DND-41 (cell line): ENCODE results near the gene NDUFS6.

Source experiments
- ATAC-seq: fragments of 200-7000 bp; cut with Tn5 transposase; 3 replicates; pipeline ENCODE4 v1.9.1; 2021; ENCODE audit warnings: low read depth; ENCODE audit not compliant: insufficient read depth
- DNase-seq: peaks from one replicate; pipeline ENCODE4 v3.0.0-alpha.2; 2020
- H2AFZ ChIP-seq: 2 replicates; pipeline ENCODE4 v1.6.0; 2012; ENCODE audit warnings: low read depth, low read length
- H3K27ac ChIP-seq: 2 replicates; pipeline ENCODE4 v1.5.1; 2012; ENCODE audit warnings: low read length, inconsistent platforms
- H3K27me3 ChIP-seq: fragments of 200-600 bp; sonication (generic); 2 replicates; pipeline ENCODE4 v1.6.0; 2012; ENCODE audit warnings: low read length, mild to moderate bottlenecking, inconsistent platforms; ENCODE audit not compliant: insufficient read depth, poor library complexity
- H3K36me3 ChIP-seq: 2 replicates; pipeline ENCODE4 v1.5.1; 2012; ENCODE audit warnings: low read length, inconsistent platforms; ENCODE audit not compliant: insufficient read depth
- H3K4me1 ChIP-seq: 2 replicates; pipeline ENCODE4 v1.5.1; 2012; ENCODE audit warnings: mild to moderate bottlenecking, low read length; ENCODE audit not compliant: insufficient read depth
- H3K4me2 ChIP-seq: 2 replicates; pipeline ENCODE4 v1.6.0; 2012; ENCODE audit warnings: mild to moderate bottlenecking, moderate library complexity, low read length, inconsistent platforms; ENCODE audit not compliant: insufficient read depth
- H3K4me3 ChIP-seq, 2 experiments: fragments of 200-600 bp in 1 of 2; shearing (Covaris generic) in 1 of 2; 2 replicates each; pipeline ENCODE4 v1.5.1; 2012 to 2016; ENCODE audit warnings: inconsistent platforms in 2 of 2, low read length in 2 of 2, mild to moderate bottlenecking in 2 of 2, low read depth in 1 of 2, moderate library complexity in 1 of 2
- H3K79me2 ChIP-seq: 2 replicates; pipeline ENCODE4 v1.6.0; 2012; ENCODE audit warnings: low read length, inconsistent platforms; ENCODE audit not compliant: insufficient read depth
- H3K9ac ChIP-seq: 2 replicates; pipeline ENCODE4 v1.6.0; 2012; ENCODE audit warnings: low read depth, mild to moderate bottlenecking, inconsistent platforms, low read length, moderate library complexity
- H3K9me3 ChIP-seq: 2 replicates; pipeline ENCODE4 v1.5.1; 2012; ENCODE audit warnings: low read length, moderate library complexity, mild to moderate bottlenecking, inconsistent platforms; ENCODE audit not compliant: insufficient read depth, severe bottlenecking
- H4K20me1 ChIP-seq: 2 replicates; pipeline ENCODE4 v1.6.0; 2012; ENCODE audit warnings: low read length; ENCODE audit not compliant: insufficient read depth
- EZH2 ChIP-seq: IDR thresholded peaks from 3 replicates; pipeline ENCODE4 v1.6.1; 2012; ENCODE audit warnings: borderline replicate concordance, low read depth, mild to moderate bottlenecking, moderate library complexity, low read length, inconsistent platforms; ENCODE audit not compliant: severe bottlenecking
- TF ChIP-seq, protein P1 (sequence below): IDR thresholded peaks from 2 replicates; pipeline ENCODE4 v1.5.1; 2012; ENCODE audit warnings: borderline replicate concordance, low read length, moderate library complexity, mild to moderate bottlenecking; ENCODE audit not compliant: poor library complexity, severe bottlenecking; ENCODE audit errors: extremely low read depth

NDUFS6 gene

DNA sequence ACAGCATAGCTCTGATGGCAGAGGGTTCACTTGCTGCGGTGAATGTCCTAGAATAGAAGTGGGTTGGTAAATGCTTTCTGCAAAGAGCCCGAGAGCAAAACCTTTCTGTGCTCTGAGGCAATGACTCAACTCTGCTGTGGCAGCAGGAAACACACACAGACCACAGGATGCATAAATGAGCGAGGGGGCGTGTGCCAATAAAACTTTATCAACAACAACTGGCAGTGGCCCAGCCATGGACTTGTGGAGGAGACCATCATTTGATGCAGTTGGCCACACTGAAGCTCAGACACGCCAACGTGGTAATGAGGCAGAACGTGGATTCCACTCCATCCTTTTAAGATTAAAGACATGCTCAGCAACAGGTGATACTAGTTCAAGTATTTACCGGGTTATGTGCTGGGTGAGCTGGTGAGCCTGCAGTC lies 8.4 kb upstream of the NDUFS6 start:
- peak overlapping the region; percentile 59 for H3K27ac ChIP-seq
- H3K4me1 ChIP-seq: peaks cover 17% of the 10 kb centered on the region

DNA sequence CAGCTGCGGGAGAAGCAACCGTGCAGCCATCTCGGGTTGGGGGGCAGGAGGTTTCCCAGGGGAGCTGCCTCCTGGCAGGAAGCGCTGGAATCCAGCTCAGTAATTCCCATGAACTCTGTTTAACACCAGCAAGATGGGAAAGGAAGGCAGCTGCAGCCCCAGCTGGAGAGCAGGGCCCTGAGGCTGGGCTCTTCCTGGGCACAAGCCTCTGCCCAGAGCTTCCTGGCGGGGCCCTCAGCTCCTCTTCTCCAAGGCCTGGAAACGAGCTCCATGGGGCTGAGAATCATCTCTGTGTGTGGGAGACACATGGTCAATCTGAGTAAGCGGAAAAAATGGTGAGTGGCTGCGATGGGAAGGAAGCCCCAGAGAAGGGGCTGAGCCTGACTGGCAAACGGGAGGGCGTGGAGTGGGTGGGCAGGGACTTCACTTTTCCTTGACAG lies 7.9 kb upstream of the NDUFS6 start:
- H3K4me1 ChIP-seq: peaks cover 22% of the 10 kb centered on the region
- no peak overlapping the region for H2AFZ ChIP-seq
- H4K20me1 ChIP-seq: peaks cover 20% of the 10 kb centered on the region; the same call in 1 of the 2 replicates
- no peak overlapping the region for H3K9ac ChIP-seq
- no peak overlapping the region for H3K27ac ChIP-seq
- no peak for TF ChIP-seq EZH2
- TF ChIP-seq, protein P1, sequence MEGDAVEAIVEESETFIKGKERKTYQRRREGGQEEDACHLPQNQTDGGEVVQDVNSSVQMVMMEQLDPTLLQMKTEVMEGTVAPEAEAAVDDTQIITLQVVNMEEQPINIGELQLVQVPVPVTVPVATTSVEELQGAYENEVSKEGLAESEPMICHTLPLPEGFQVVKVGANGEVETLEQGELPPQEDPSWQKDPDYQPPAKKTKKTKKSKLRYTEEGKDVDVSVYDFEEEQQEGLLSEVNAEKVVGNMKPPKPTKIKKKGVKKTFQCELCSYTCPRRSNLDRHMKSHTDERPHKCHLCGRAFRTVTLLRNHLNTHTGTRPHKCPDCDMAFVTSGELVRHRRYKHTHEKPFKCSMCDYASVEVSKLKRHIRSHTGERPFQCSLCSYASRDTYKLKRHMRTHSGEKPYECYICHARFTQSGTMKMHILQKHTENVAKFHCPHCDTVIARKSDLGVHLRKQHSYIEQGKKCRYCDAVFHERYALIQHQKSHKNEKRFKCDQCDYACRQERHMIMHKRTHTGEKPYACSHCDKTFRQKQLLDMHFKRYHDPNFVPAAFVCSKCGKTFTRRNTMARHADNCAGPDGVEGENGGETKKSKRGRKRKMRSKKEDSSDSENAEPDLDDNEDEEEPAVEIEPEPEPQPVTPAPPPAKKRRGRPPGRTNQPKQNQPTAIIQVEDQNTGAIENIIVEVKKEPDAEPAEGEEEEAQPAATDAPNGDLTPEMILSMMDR: no peak
- no peak overlapping the region for H3K4me3 ChIP-seq
- H3K4me2 ChIP-seq: no peak overlapping the region
- H3K79me2 ChIP-seq: peaks cover 8% of the 10 kb centered on the region
- DNase-seq: no peak
- no peak for ATAC-seq
- H3K36me3 ChIP-seq: peaks cover 21% of the 10 kb centered on the region
- H3K9me3 ChIP-seq: no peaks in the 10 kb centered on the region
- no peaks in the 10 kb centered on the region for H3K27me3 ChIP-seq

More for the DNA sequence above, 8.4 kb upstream of the NDUFS6 start:
- TF ChIP-seq, protein P1: no peak
- no peak for TF ChIP-seq EZH2
- Histone ChIP-seq H3K79me2 (peaks cover 4% of the 10 kb centered on the region; the same call in 1 of the 2 replicates), H3K36me3 (peaks cover 17% of the 10 kb centered on the region), H2AFZ (peak overlapping the region; percentile 51; the same call in 1 of the 2 replicates), H3K4me2 (no peak overlapping the region), H4K20me1 (peaks cover 17% of the 10 kb centered on the region; the same call in 1 of the 2 replicates), H3K27me3 (no peaks in the 10 kb centered on the region), H3K4me3 (no peak overlapping the region), H3K9me3 (no peaks in the 10 kb centered on the region), H3K9ac (no peak overlapping the region)
- ATAC-seq: peak; percentile 85
- peak; percentile 71 for DNase-seq

DNA sequence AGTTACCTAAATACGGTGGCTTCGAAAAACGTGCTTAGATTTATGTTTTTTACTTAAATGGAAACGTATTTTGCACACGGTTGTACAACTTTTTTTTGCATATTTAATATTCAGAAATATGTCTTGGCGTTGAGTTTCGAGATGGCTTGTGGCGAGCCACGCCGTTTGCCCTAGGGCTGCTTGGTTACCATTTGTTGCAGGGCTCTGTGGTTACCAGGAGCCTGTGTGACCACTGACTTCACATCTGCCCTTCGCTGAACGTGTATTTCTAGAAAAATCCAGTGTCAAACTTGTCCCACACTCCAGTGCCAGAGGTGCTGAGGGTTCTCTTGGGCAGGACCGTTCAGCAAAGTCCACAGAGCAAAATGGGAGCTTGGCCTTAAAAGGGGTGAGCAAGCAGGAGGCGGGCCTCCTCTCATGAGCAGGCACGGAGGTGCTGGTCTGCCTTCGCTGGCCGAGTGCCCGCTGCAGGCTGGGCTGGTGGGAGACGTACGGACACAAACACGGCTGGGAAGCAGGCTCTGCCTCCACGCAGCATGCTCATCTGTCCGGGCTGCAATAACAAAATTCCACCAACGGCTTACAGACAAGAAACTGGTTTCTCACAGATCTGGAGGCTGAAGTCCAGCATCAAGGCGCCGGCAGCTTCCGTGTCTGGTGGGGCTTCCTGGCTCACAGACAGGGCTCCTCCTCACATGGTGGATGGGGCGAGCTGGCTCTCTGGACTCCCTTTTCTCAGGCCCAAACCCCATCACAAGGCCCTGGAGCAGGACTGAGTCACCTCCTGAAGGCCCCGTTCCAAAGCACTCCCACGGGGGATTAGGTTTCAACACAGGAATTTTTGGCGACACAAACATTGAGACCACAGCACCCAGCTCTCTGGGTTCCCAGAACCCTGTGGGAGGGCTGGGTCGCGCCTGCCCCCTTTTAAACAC lies 7.0 kb upstream of the NDUFS6 start:
- Histone ChIP-seq H3K4me1 (peaks cover 29% of the 10 kb centered on the region), H3K9me3 (no peaks in the 10 kb centered on the region), H3K27ac (no peak overlapping the region), H3K4me2 (no peak overlapping the region), H2AFZ (no peak overlapping the region), H3K4me3 (no peak overlapping the region), H3K9ac (no peak overlapping the region), H3K79me2 (peaks cover 17% of the 10 kb centered on the region), H3K36me3 (peaks cover 26% of the 10 kb centered on the region), H4K20me1 (peaks cover 28% of the 10 kb centered on the region; the same call in 1 of the 2 replicates), H3K27me3 (no peaks in the 10 kb centered on the region)
- TF ChIP-seq, protein P1: no peak
- no peak for TF ChIP-seq EZH2
- no peak for DNase-seq
- no peak for ATAC-seq
